Activated CD4-positive, alpha-beta T cell treated with anti-CD3 and anti-CD28 coated beads, Interleukin-2, amount 10 ng/mL, durations not matched to agents 7 days and 5 days (primary cell): ENCODE results near the gene FAM13A. TPM values are rescaled to one million over a fixed set of nuclear protein-coding genes. Genes with fewer than 3 reads are reported as not detected.
A peak's percentile ranks its signal among the peaks of the same experiment; 100 is the strongest.
"Not testable (repeated sequence)": the region's sequence is repeated elsewhere in the genome, so short reads cannot be mapped to it uniquely, and the experiment has no call there.

Experiments
- CTCF ChIA-PET: fragments of 350-600 bp; sonication (Branson Sonifier 250); formaldehyde crosslinking; loops from one replicate; lab custom pipeline; 2021; ENCODE audit warnings: antibody characterized with exemption; lab: Charles Lee
- POLR2A ChIA-PET: fragments of 350-600 bp; sonication (Branson Sonifier 250); formaldehyde crosslinking; loops from one replicate; lab custom pipeline; 2021; ENCODE audit warnings: antibody characterized with exemption; lab: Charles Lee
- DNase-seq: peaks from one replicate; pipeline ENCODE4 v3.0.0-alpha.2; 2020
- H3K27ac Mint-ChIP-seq: one replicate; pipeline ENCODE4 v1.8.0; 2021; ENCODE audit warnings: mild to moderate bottlenecking, moderate library complexity, mixed read lengths
- H3K27me3 Mint-ChIP-seq: one replicate; pipeline ENCODE4 v1.8.0; 2021; ENCODE audit warnings: mixed read lengths
- H3K36me3 Mint-ChIP-seq: one replicate; pipeline ENCODE4 v1.8.0; 2021; ENCODE audit warnings: low read depth, mixed read lengths
- H3K4me1 Mint-ChIP-seq: one replicate; pipeline ENCODE4 v1.8.0; 2021; ENCODE audit warnings: mixed read lengths
- H3K4me3 Mint-ChIP-seq: one replicate; pipeline ENCODE4 v1.8.0; 2021; ENCODE audit warnings: mild to moderate bottlenecking, moderate library complexity, mixed read lengths
- H3K9me3 Mint-ChIP-seq: one replicate; pipeline ENCODE4 v1.8.0; 2021; ENCODE audit warnings: mixed read lengths
- total RNA-seq, 2 experiments: library from RNA; stranded (reverse); gene quantifications; one replicate each; pipeline ENCODE4 v1.2.3, GENCODE V29; 2021

FAM13A gene
- total RNA-seq, 2 experiments from 2014 or later, result 13.3 to 16.2 TPM

GRCh38 chr4:88928852-88929251 lies 128.1 kb downstream of the FAM13A start:
- Mint-ChIP-seq H3K27me3 (peaks cover 3% of the 10 kb centered on the region), H3K4me1 (peaks cover 35% of the 10 kb centered on the region), H3K27ac (no peak overlapping the region), H3K4me3 (no peak overlapping the region), H3K36me3 (peaks cover 9% of the 10 kb centered on the region), H3K9me3 (peaks cover 13% of the 10 kb centered on the region)
- ChIA-PET POLR2A (no interaction called here), CTCF (no interaction called here)
- no peak for DNase-seq

- Mint-ChIP-seq H3K4me3 (no peak overlapping the region), H3K4me1 (peaks cover 28% of the 10 kb centered on the region), H3K36me3 (peaks cover 9% of the 10 kb centered on the region), H3K27ac (peak overlapping the region; percentile 55), H3K9me3 (peaks cover 13% of the 10 kb centered on the region), H3K27me3 (peaks cover 3% of the 10 kb centered on the region)
- no peak for DNase-seq
- POLR2A ChIA-PET, result no interaction called here
- CTCF ChIA-PET, result no interaction called here
Observed at GRCh38 chr4:88927420-88927819, 129.6 kb downstream of the FAM13A start.

- Mint-ChIP-seq H3K9me3 (peaks cover 3% of the 10 kb centered on the region), H3K4me3 (no peak overlapping the region), H3K27ac (no peak overlapping the region), H3K4me1 (no peaks in the 10 kb centered on the region), H3K36me3 (peaks cover 3% of the 10 kb centered on the region), H3K27me3 (no peaks in the 10 kb centered on the region)
- POLR2A ChIA-PET, result no interaction called here
- no peak for DNase-seq
- CTCF ChIA-PET, result no interaction called here
Observed at GRCh38 chr4:88919056-88919455, 137.9 kb downstream of the FAM13A start.

- POLR2A ChIA-PET, result interaction anchor here (0.7 kb wide), 1 partner anchor 53 kb away, joined by 5 read pairs; no protein-coding TSS in a partner anchor
- H3K27ac Mint-ChIP-seq, H3K9me3 Mint-ChIP-seq, CTCF ChIA-PET, DNase-seq, H3K36me3 Mint-ChIP-seq, H3K27me3 Mint-ChIP-seq, H3K4me1 Mint-ChIP-seq, H3K4me3 Mint-ChIP-seq: not testable (repeated sequence)
Observed at GRCh38 chr4:88913181-88913580, 143.8 kb downstream of the FAM13A start.

- H3K27ac Mint-ChIP-seq, result no peak overlapping the region
- no peaks in the 10 kb centered on the region for H3K4me1 Mint-ChIP-seq
- H3K27me3 Mint-ChIP-seq, result peaks cover 2% of the 10 kb centered on the region
- H3K4me3 Mint-ChIP-seq, result no peak overlapping the region
- ChIA-PET POLR2A (no interaction called here), CTCF (no interaction called here)
- H3K36me3 Mint-ChIP-seq, result no peaks in the 10 kb centered on the region
- no peak for DNase-seq
- no peaks in the 10 kb centered on the region for H3K9me3 Mint-ChIP-seq
Observed at GRCh38 chr4:88911246-88912212, 145.5 kb downstream of the FAM13A start.

GRCh38 chr4:88910101-88910500 lies 146.9 kb downstream of the FAM13A start:
- POLR2A ChIA-PET, result no interaction called here
- Mint-ChIP-seq H3K27me3 (peaks cover 3% of the 10 kb centered on the region), H3K36me3 (no peaks in the 10 kb centered on the region), H3K4me3 (no peak overlapping the region), H3K27ac (no peak overlapping the region), H3K4me1 (no peaks in the 10 kb centered on the region), H3K9me3 (no peaks in the 10 kb centered on the region)
- no peak for DNase-seq
- CTCF ChIA-PET, result no interaction called here

GRCh38 chr4:88908521-88908920 lies 148.5 kb downstream of the FAM13A start:
- Mint-ChIP-seq H3K4me3 (no peak overlapping the region), H3K27ac (no peak overlapping the region), H3K36me3 (no peaks in the 10 kb centered on the region), H3K4me1 (no peaks in the 10 kb centered on the region), H3K9me3 (no peaks in the 10 kb centered on the region), H3K27me3 (peaks cover 3% of the 10 kb centered on the region)
- no peak for DNase-seq
- CTCF ChIA-PET, result no interaction called here
- POLR2A ChIA-PET, result no interaction called here

GRCh38 chr4:88908003-88908402 lies 149.0 kb downstream of the FAM13A start:
- DNase-seq, result no peak
- no peaks in the 10 kb centered on the region for H3K4me1 Mint-ChIP-seq
- peaks cover 3% of the 10 kb centered on the region for H3K27me3 Mint-ChIP-seq
- no peaks in the 10 kb centered on the region for H3K36me3 Mint-ChIP-seq
- H3K9me3 Mint-ChIP-seq, result no peaks in the 10 kb centered on the region
- ChIA-PET CTCF (no interaction called here), POLR2A (no interaction called here)
- no peak overlapping the region for H3K4me3 Mint-ChIP-seq
- no peak overlapping the region for H3K27ac Mint-ChIP-seq

- peaks cover 5% of the 10 kb centered on the region for H3K27me3 Mint-ChIP-seq
Observed at GRCh38 chr4:88907478-88907877, 149.5 kb downstream of the FAM13A start.

GRCh38 chr4:88904240-88904639 lies 152.7 kb downstream of the FAM13A start:
- H3K27me3 Mint-ChIP-seq, result peaks cover 21% of the 10 kb centered on the region
- DNase-seq, H3K9me3 Mint-ChIP-seq, H3K27ac Mint-ChIP-seq, CTCF ChIA-PET, H3K4me1 Mint-ChIP-seq, POLR2A ChIA-PET, H3K36me3 Mint-ChIP-seq, H3K4me3 Mint-ChIP-seq: not testable (repeated sequence)

More at GRCh38 chr4:88907478-88907877, 149.5 kb downstream of the FAM13A start:
- Mint-ChIP-seq H3K27ac (no peak overlapping the region), H3K9me3 (no peaks in the 10 kb centered on the region), H3K4me3 (no peak overlapping the region), H3K4me1 (no peaks in the 10 kb centered on the region), H3K36me3 (no peaks in the 10 kb centered on the region)
- no peak for DNase-seq
- POLR2A ChIA-PET, result no interaction called here
- CTCF ChIA-PET, result no interaction called here

- DNase-seq, result no peak
- Mint-ChIP-seq H3K9me3 (peaks cover 9% of the 10 kb centered on the region), H3K36me3 (no peaks in the 10 kb centered on the region), H3K4me1 (no peaks in the 10 kb centered on the region), H3K27me3 (peaks cover 20% of the 10 kb centered on the region), H3K27ac (no peak overlapping the region), H3K4me3 (no peak overlapping the region)
- CTCF ChIA-PET, result no interaction called here
- POLR2A ChIA-PET, result no interaction called here
Observed at GRCh38 chr4:88900432-88900831, 156.6 kb downstream of the FAM13A start.

GRCh38 chr4:88897752-88898151 lies 159.2 kb downstream of the FAM13A start:
- CTCF ChIA-PET, result interaction anchor here (0.6 kb wide), 1 partner anchor 192 kb away, joined by 6 read pairs; no protein-coding TSS in a partner anchor
- Mint-ChIP-seq H3K4me3 (no peak overlapping the region), H3K9me3 (peaks cover 9% of the 10 kb centered on the region), H3K27ac (no peak overlapping the region), H3K27me3 (peaks cover 19% of the 10 kb centered on the region), H3K36me3 (no peaks in the 10 kb centered on the region), H3K4me1 (no peaks in the 10 kb centered on the region)
- no peak for DNase-seq
- POLR2A ChIA-PET, result no interaction called here

- ChIA-PET POLR2A (no interaction called here), CTCF (interaction anchor here (0.6 kb wide), 1 partner anchor 191 kb away, joined by 6 read pairs; no protein-coding TSS in a partner anchor)
- DNase-seq, result no peak
- Mint-ChIP-seq H3K4me1 (no peaks in the 10 kb centered on the region), H3K4me3 (no peak overlapping the region), H3K27ac (no peak overlapping the region), H3K27me3 (peaks cover 14% of the 10 kb centered on the region), H3K36me3 (no peaks in the 10 kb centered on the region), H3K9me3 (peaks cover 9% of the 10 kb centered on the region)
Observed at GRCh38 chr4:88897180-88897579, 159.8 kb downstream of the FAM13A start.
